Transverse colon (tissue), 4 donors: Measurements from ENCODE around the gene CTU1. TPM values are rescaled to one million over a fixed set of nuclear protein-coding genes. Genes with fewer than 3 reads are reported as not detected.

ENCODE experiments used
- DNase-seq: peaks from one replicate; pipeline ENCODE4 v3.0.0-alpha.2; 2019
- H3K27ac ChIP-seq, 4 donors: fragments of 200-600 bp; sonication (generic); 2 replicates each; pipeline ENCODE4 v1.5.1; 2016 to 2018; ENCODE audit warnings: inconsistent platforms in 4 of 4
- H3K27me3 ChIP-seq: fragments of 200-600 bp; sonication (generic); 2 replicates; pipeline ENCODE4 v1.5.1; 2017; ENCODE audit warnings: inconsistent platforms
- H3K36me3 ChIP-seq, 4 donors: fragments of 200-600 bp; sonication (generic); 2 replicates each; pipeline ENCODE4 v1.5.1; 2017 to 2019; ENCODE audit warnings: inconsistent platforms in 4 of 4
- H3K4me1 ChIP-seq, 4 donors: fragments of 200-600 bp; sonication (generic); 2 replicates each; pipeline ENCODE4 v1.5.1; 2017 to 2020; ENCODE audit warnings: inconsistent platforms in 4 of 4
- H3K4me3 ChIP-seq, 4 donors: fragments of 200-600 bp; sonication (generic); 1 replicate in 1 of 4; 2 replicates in 3 of 4; pipeline versions ENCODE4 v1.5.1 to v1.6.1; 2017 to 2019; ENCODE audit warnings: inconsistent platforms in 4 of 4
- H3K9me3 ChIP-seq, 2 donors: fragments of 200-600 bp; sonication (generic); 2 replicates each; pipeline ENCODE4 v1.5.1; 2017 to 2019; ENCODE audit warnings: inconsistent platforms in 2 of 2
- CTCF ChIP-seq, 5 experiments: fragments of 200-600 bp in 3 of 5; fragments of 450-650 bp in 2 of 5; sonication (generic) in 3 of 5; IDR thresholded peaks; 1 replicate in 2 of 5; 2 replicates in 3 of 5; pipeline ENCODE4 v1.5.1; 2016 to 2017; ENCODE audit warnings: antibody characterized with exemption in 5 of 5, inconsistent platforms in 3 of 5, mild to moderate bottlenecking in 2 of 5, moderate library complexity in 1 of 5
- EP300 ChIP-seq: sonication (generic); formaldehyde crosslinking; IDR thresholded peaks from one replicate; pipeline ENCODE4 v1.6.1; 2017; ENCODE audit warnings: antibody characterized with exemption, low read depth
- POLR2A ChIP-seq: fragments of 450-650 bp; IDR thresholded peaks from one replicate; pipeline ENCODE4 v1.6.1; 2016; ENCODE audit warnings: antibody characterized with exemption, mild to moderate bottlenecking, moderate library complexity
- POLR2AphosphoS5 ChIP-seq, 3 donors: sonication (generic); formaldehyde crosslinking; IDR thresholded peaks; one replicate each; pipeline ENCODE4 v1.6.1; 2016; ENCODE audit warnings: antibody characterized with exemption in 3 of 3
- WGBS, 2 donors: methylation state at CpG; one replicate each; pipeline ENCODE4 v1.1.5; 2018; ENCODE audit warnings: low coverage in 1 of 2; 5-methylcytosine and 5-hydroxymethylcytosine counted together
- in situ Hi-C, 4 donors: fragments of 200-750 bp; cut with MboI; loops; one replicate each; pipeline versions ENCODE4 v1.15.0 to v1.15.1; 2017; ENCODE audit warnings: low sequenced_read_pairs in 3 of 4, low pct_ligation_motif_present in 1 of 4, low pct_unique_long_range_greater_than_20kb in 1 of 4
- intact Hi-C: fragments of 100-400 bp; cut with DNase I; formaldehyde crosslinking; loops from one replicate; pipeline ENCODE4 v1.15.1; 2023; ENCODE audit warnings: low total_unique reads
- total RNA-seq, 4 donors: library from RNA; depleted of rRNA; stranded (reverse); fragments of >200 nt; gene quantifications; one replicate each; pipeline ENCODE4 v1.1.0, GENCODE V29; 2016

CTU1 gene
- total RNA-seq, 4 donors from 2014 or later: 3.4 to 35.4 (median 7.3) TPM

GRCh38 chr19:51064534-51065220, 43.5 kb downstream of the CTU1 start, which contains the start of gene KLK13:
KLK13 (minus strand) TSS chr19:51065092; CDS start chr19:51065067, 25 bp downstream.
- H3K36me3 ChIP-seq: no peaks in the 10 kb centered on the region
- no peaks in the 10 kb centered on the region for H3K9me3 ChIP-seq
- in situ Hi-C loops (no loop called here), intact Hi-C loops (no loop called here)
- peak within 1 kb of the TSS in 1 of 4 donors; percentile 28 for H3K4me3 ChIP-seq
- WGBS, 2 donors: 32 to 81% methylated on average over 5 to 19 of the region's 38 CpGs
- no peak for DNase-seq
- peaks cover 0 to 5% (median 2%) of the 10 kb centered on the region in 4 donors for H3K4me1 ChIP-seq
- TF ChIP-seq EP300 (no peak), CTCF (IDR thresholded peaks at IDR 0.05) (no peak), POLR2A (no peak), POLR2AphosphoS5 (IDR thresholded peaks at IDR 0.05) (no peak)
- H3K27me3 ChIP-seq: peaks cover 43% of the 10 kb centered on the region
- H3K27ac ChIP-seq: no peak within 1 kb of the TSS

- Histone ChIP-seq H3K36me3 (no peaks in the 10 kb centered on the region), H3K4me3 (no peak overlapping the region), H3K27ac (no peak overlapping the region), H3K4me1 (peaks cover 0 to 5% (median 2%) of the 10 kb centered on the region in 4 donors), H3K27me3 (peaks cover 43% of the 10 kb centered on the region), H3K9me3 (no peaks in the 10 kb centered on the region)
- DNase-seq: no peak
- in situ Hi-C loops: no loop called here
- WGBS, 2 donors: 66% methylated on average over 7 of the region's 7 CpGs; no CpG with 5 or more reads in 1 of the 2 donors
- no peak for TF ChIP-seq CTCF (IDR thresholded peaks at IDR 0.05)
- no peak for TF ChIP-seq POLR2AphosphoS5 (IDR thresholded peaks at IDR 0.05)
- no peak for TF ChIP-seq EP300
- TF ChIP-seq POLR2A: no peak
- intact Hi-C loops: no loop called here
These were observed 44.5 kb downstream of the CTU1 start for GRCh38 chr19:51063664-51064063.

- no peak for DNase-seq
- intact Hi-C loops: no loop called here
- Histone ChIP-seq H3K4me1 (peaks cover 0 to 5% (median 2%) of the 10 kb centered on the region in 4 donors), H3K27ac (no peak overlapping the region), H3K9me3 (no peaks in the 10 kb centered on the region), H3K36me3 (no peaks in the 10 kb centered on the region), H3K27me3 (peaks cover 36% of the 10 kb centered on the region), H3K4me3 (no peak overlapping the region)
- 0% methylated on average over 1 of the region's 1 CpG for WGBS, 2 donors
- no peak for TF ChIP-seq CTCF (IDR thresholded peaks at IDR 0.05)
- TF ChIP-seq POLR2A: no peak
- no peak for TF ChIP-seq EP300
- no peak for TF ChIP-seq POLR2AphosphoS5 (IDR thresholded peaks at IDR 0.05)
- in situ Hi-C loops: no loop called here
These were observed 47.2 kb downstream of the CTU1 start for GRCh38 chr19:51060973-51061372.

- in situ Hi-C loops: no loop called here
These were observed 47.9 kb downstream of the CTU1 start for GRCh38 chr19:51060336-51060735.

More at GRCh38 chr19:51060336-51060735, 47.9 kb downstream of the CTU1 start:
- TF ChIP-seq EP300 (no peak), POLR2AphosphoS5 (IDR thresholded peaks at IDR 0.05) (no peak), CTCF (IDR thresholded peaks at IDR 0.05) (no peak), POLR2A (no peak)
- Histone ChIP-seq H3K36me3 (no peaks in the 10 kb centered on the region), H3K27ac (no peak overlapping the region), H3K4me1 (peaks cover 0 to 5% (median 2%) of the 10 kb centered on the region in 4 donors), H3K9me3 (no peaks in the 10 kb centered on the region), H3K27me3 (peaks cover 30% of the 10 kb centered on the region), H3K4me3 (no peak overlapping the region)
- intact Hi-C loops: no loop called here
- DNase-seq: no peak
- WGBS, 2 donors: 33 to 64% methylated on average over 1 to 4 of the region's 4 CpGs
